Stimulated activated naive CD8-positive, alpha-beta T cell treated with anti-CD3 and anti-CD28 coated beads, Interleukin-15, Interleukin-2, amounts not matched to agents 100 ng/mL and 50 ng/mL, for 24 hours (primary cell): ENCODE data around the gene SUPT3H.

Experiments used
- H3K27ac Mint-ChIP-seq: one replicate; pipeline ENCODE4 v1.8.0; 2021; ENCODE audit warnings: mild to moderate bottlenecking, mixed read lengths
- H3K27me3 Mint-ChIP-seq: one replicate; pipeline ENCODE4 v1.8.0; 2021; ENCODE audit warnings: mixed read lengths
- H3K36me3 Mint-ChIP-seq: one replicate; pipeline ENCODE4 v1.8.0; 2021; ENCODE audit warnings: low read depth, mixed read lengths
- H3K4me1 Mint-ChIP-seq: one replicate; pipeline ENCODE4 v1.8.0; 2021; ENCODE audit warnings: low read depth, mixed read lengths
- H3K4me3 Mint-ChIP-seq: one replicate; pipeline ENCODE4 v1.8.0; 2021; ENCODE audit warnings: mild to moderate bottlenecking, mixed read lengths
- H3K9me3 Mint-ChIP-seq: one replicate; pipeline ENCODE4 v1.8.0; 2021; ENCODE audit warnings: mixed read lengths

SUPT3H gene

GRCh38 chr6:45129051-45129450 lies 248.7 kb downstream of the SUPT3H start:
- no peaks in the 10 kb centered on the region for H3K4me1 Mint-ChIP-seq
- peaks cover under 1% of the 10 kb centered on the region for H3K9me3 Mint-ChIP-seq
- H3K27me3 Mint-ChIP-seq: no peaks in the 10 kb centered on the region
- no peak overlapping the region for H3K4me3 Mint-ChIP-seq
- H3K36me3 Mint-ChIP-seq: peaks cover 6% of the 10 kb centered on the region
- no peak overlapping the region for H3K27ac Mint-ChIP-seq

- Mint-ChIP-seq H3K9me3 (no peaks in the 10 kb centered on the region), H3K4me3 (no peak overlapping the region), H3K4me1 (no peaks in the 10 kb centered on the region), H3K27me3 (no peaks in the 10 kb centered on the region), H3K36me3 (no peaks in the 10 kb centered on the region), H3K27ac (no peak overlapping the region)
Observed at GRCh38 chr6:45127185-45127584, 250.5 kb downstream of the SUPT3H start.

GRCh38 chr6:45126033-45126432 lies 251.7 kb downstream of the SUPT3H start:
- Mint-ChIP-seq H3K9me3 (no peaks in the 10 kb centered on the region), H3K4me1 (no peaks in the 10 kb centered on the region), H3K36me3 (no peaks in the 10 kb centered on the region), H3K4me3 (no peak overlapping the region), H3K27me3 (no peaks in the 10 kb centered on the region), H3K27ac (no peak overlapping the region)

- Mint-ChIP-seq H3K36me3 (no peaks in the 10 kb centered on the region), H3K4me1 (no peaks in the 10 kb centered on the region), H3K4me3 (no peak overlapping the region), H3K27ac (no peak overlapping the region), H3K27me3 (no peaks in the 10 kb centered on the region), H3K9me3 (no peaks in the 10 kb centered on the region)
Observed at GRCh38 chr6:45123023-45123422, 254.7 kb downstream of the SUPT3H start.

- H3K36me3 Mint-ChIP-seq: no peaks in the 10 kb centered on the region
- H3K27ac Mint-ChIP-seq: no peak overlapping the region
- H3K9me3 Mint-ChIP-seq: peaks cover 3% of the 10 kb centered on the region
- no peaks in the 10 kb centered on the region for H3K27me3 Mint-ChIP-seq
- peaks cover 29% of the 10 kb centered on the region for H3K4me1 Mint-ChIP-seq
- no peak overlapping the region for H3K4me3 Mint-ChIP-seq
Observed at GRCh38 chr6:45118754-45119153, 259.0 kb downstream of the SUPT3H start.

- Mint-ChIP-seq H3K4me3 (no peak overlapping the region), H3K4me1 (peaks cover 29% of the 10 kb centered on the region), H3K27ac (peak overlapping the region; percentile 56), H3K9me3 (peaks cover 3% of the 10 kb centered on the region), H3K36me3 (no peaks in the 10 kb centered on the region), H3K27me3 (no peaks in the 10 kb centered on the region)
Observed at GRCh38 chr6:45116714-45117410, 260.9 kb downstream of the SUPT3H start.

GRCh38 chr6:45115696-45116095 lies 262.0 kb downstream of the SUPT3H start:
- Mint-ChIP-seq H3K4me3 (no peak overlapping the region), H3K4me1 (peaks cover 29% of the 10 kb centered on the region), H3K9me3 (peaks cover 3% of the 10 kb centered on the region), H3K27ac (peak overlapping the region; percentile 66), H3K36me3 (no peaks in the 10 kb centered on the region), H3K27me3 (no peaks in the 10 kb centered on the region)

GRCh38 chr6:45112711-45113110 lies 265.0 kb downstream of the SUPT3H start:
- H3K27me3 Mint-ChIP-seq: no peaks in the 10 kb centered on the region
- peaks cover 44% of the 10 kb centered on the region for H3K4me1 Mint-ChIP-seq
- peaks cover 3% of the 10 kb centered on the region for H3K9me3 Mint-ChIP-seq
- H3K27ac Mint-ChIP-seq: no peak overlapping the region
- no peaks in the 10 kb centered on the region for H3K36me3 Mint-ChIP-seq
- no peak overlapping the region for H3K4me3 Mint-ChIP-seq

GRCh38 chr6:45109551-45109950 lies 268.2 kb downstream of the SUPT3H start:
- no peaks in the 10 kb centered on the region for H3K27me3 Mint-ChIP-seq
- no peak overlapping the region for H3K4me3 Mint-ChIP-seq
- peaks cover 17% of the 10 kb centered on the region for H3K4me1 Mint-ChIP-seq
- H3K36me3 Mint-ChIP-seq: no peaks in the 10 kb centered on the region
- no peaks in the 10 kb centered on the region for H3K9me3 Mint-ChIP-seq
- H3K27ac Mint-ChIP-seq: no peak overlapping the region

GRCh38 chr6:45105170-45105820 lies 272.4 kb downstream of the SUPT3H start:
- Mint-ChIP-seq H3K27ac (no peak overlapping the region), H3K9me3 (no peaks in the 10 kb centered on the region), H3K4me1 (peaks cover 17% of the 10 kb centered on the region), H3K36me3 (peaks cover 7% of the 10 kb centered on the region), H3K27me3 (no peaks in the 10 kb centered on the region), H3K4me3 (no peak overlapping the region)

GRCh38 chr6:45104429-45104828 lies 273.3 kb downstream of the SUPT3H start:
- no peak overlapping the region for H3K4me3 Mint-ChIP-seq
- H3K27me3 Mint-ChIP-seq: no peaks in the 10 kb centered on the region
- H3K4me1 Mint-ChIP-seq: peaks cover 11% of the 10 kb centered on the region
- H3K27ac Mint-ChIP-seq: no peak overlapping the region
- no peaks in the 10 kb centered on the region for H3K9me3 Mint-ChIP-seq
- peaks cover 11% of the 10 kb centered on the region for H3K36me3 Mint-ChIP-seq

- no peaks in the 10 kb centered on the region for H3K4me1 Mint-ChIP-seq
- H3K27me3 Mint-ChIP-seq: no peaks in the 10 kb centered on the region
- no peak overlapping the region for H3K4me3 Mint-ChIP-seq
- peaks cover 17% of the 10 kb centered on the region for H3K36me3 Mint-ChIP-seq
- H3K27ac Mint-ChIP-seq: no peak overlapping the region
- H3K9me3 Mint-ChIP-seq: no peaks in the 10 kb centered on the region
Observed at GRCh38 chr6:45098256-45098655, 279.5 kb downstream of the SUPT3H start.

GRCh38 chr6:45094831-45095230 lies 282.9 kb downstream of the SUPT3H start:
- no peaks in the 10 kb centered on the region for H3K9me3 Mint-ChIP-seq
- H3K27ac Mint-ChIP-seq: no peak overlapping the region
- H3K36me3 Mint-ChIP-seq: peaks cover 6% of the 10 kb centered on the region
- H3K4me3 Mint-ChIP-seq: no peak overlapping the region
- no peaks in the 10 kb centered on the region for H3K4me1 Mint-ChIP-seq
- H3K27me3 Mint-ChIP-seq: no peaks in the 10 kb centered on the region

GRCh38 chr6:45092135-45092534 lies 285.6 kb downstream of the SUPT3H start:
- Mint-ChIP-seq H3K4me3 (no peak overlapping the region), H3K9me3 (no peaks in the 10 kb centered on the region), H3K27ac (no peak overlapping the region), H3K36me3 (no peaks in the 10 kb centered on the region), H3K4me1 (no peaks in the 10 kb centered on the region), H3K27me3 (no peaks in the 10 kb centered on the region)

- H3K4me3 Mint-ChIP-seq: no peak overlapping the region
- no peaks in the 10 kb centered on the region for H3K9me3 Mint-ChIP-seq
Observed at GRCh38 chr6:45086360-45087084, 291.2 kb downstream of the SUPT3H start.

More at GRCh38 chr6:45086360-45087084, 291.2 kb downstream of the SUPT3H start:
- H3K27ac Mint-ChIP-seq: no peak overlapping the region
- no peaks in the 10 kb centered on the region for H3K27me3 Mint-ChIP-seq
- H3K4me1 Mint-ChIP-seq: peaks cover 19% of the 10 kb centered on the region
- H3K36me3 Mint-ChIP-seq: no peaks in the 10 kb centered on the region
